K562 (cell line): Measurements from ENCODE around the gene SHBG. TPM values are rescaled to one million over a fixed set of nuclear protein-coding genes. Genes with fewer than 3 reads are reported as not detected.

Experiments used
- CHD1 ChIP-seq: fragments of 200-600 bp; sonication (generic); IDR thresholded peaks from one replicate; pipeline ENCODE4 v1.6.1; 2012; ENCODE audit warnings: mild to moderate bottlenecking, moderate library complexity, low read length, inconsistent platforms
- EZH2 ChIP-seq: IDR thresholded peaks from 2 replicates; pipeline ENCODE4 v1.6.1; 2012; ENCODE audit warnings: low read depth, mild to moderate bottlenecking, inconsistent platforms, low read length, borderline replicate concordance
- FOXM1 ChIP-seq, 2 experiments: fragments of 450-650 bp in 1 of 2; sonication (generic) in 1 of 2; formaldehyde crosslinking in 1 of 2; IDR thresholded peaks; 2 replicates each; pipeline versions ENCODE4 v1.6.1 to v1.9.0; 2017 to 2022; ENCODE audit warnings: low read depth in 2 of 2, mild to moderate bottlenecking in 2 of 2, missing genetic modification reagents in 1 of 2, moderate library complexity in 1 of 2
- HDAC8 ChIP-seq: fragments of 450-650 bp; IDR thresholded peaks from 2 replicates; pipeline ENCODE4 v1.6.1; 2016; ENCODE audit warnings: mild to moderate bottlenecking, missing genetic modification characterization, moderate library complexity, missing compliant biosample characterization
- NR3C1 ChIP-seq: sonication (generic); formaldehyde crosslinking; IDR thresholded peaks from 2 replicates; pipeline ENCODE4 v1.8.1; 2022; ENCODE audit warnings: missing genetic modification reagents
- PRPF4 ChIP-seq: fragments of 200-400 bp; formaldehyde crosslinking; IDR thresholded peaks from one replicate; pipeline ENCODE4 v1.6.1; 2017; ENCODE audit warnings: low read length, low read depth, mild to moderate bottlenecking; ENCODE audit not compliant: insufficient read depth, poor library complexity, severe bottlenecking
- U2AF2 ChIP-seq: fragments of 200-400 bp; formaldehyde crosslinking; optimal IDR thresholded peaks from 2 replicates; pipeline ENCODE3; 2017; ENCODE audit warnings: low read depth, mild to moderate bottlenecking, low read length
- ZNF354B ChIP-seq: fragments of 250-450 bp; sonication (Bioruptor Pico); IDR thresholded peaks from 2 replicates; pipeline ENCODE4 v1.4.0; 2020
- polyA plus RNA-seq, 8 experiments: library from polyadenylated mRNA; depleted of rRNA in 4 of 8; stranded (reverse) in 5 of 8; unstranded in 3 of 8; fragments of >200 nt; fragmentation: Nextera tagmentation in 2 of 8; fragmentation: Illumina TruSeq in 1 of 8; extraction: Ambion mirVana in 2 of 8; extraction: Trizol in 1 of 8; gene quantifications; 2 replicates each; pipeline versions ENCODE4 v1.2.1 to v1.2.3, GENCODE V29; 2011 to 2014; ENCODE audit warnings: inconsistent platforms in 1 of 8, missing spikeins in 1 of 8
- total RNA-seq, 7 experiments: library from RNA; depleted of rRNA in 6 of 7; stranded (reverse); fragments of >200 nt in 6 of 7; fragmentation: Illumina TruSeq in 2 of 7; extraction: Trizol in 2 of 7; gene quantifications; 2 replicates each; pipeline versions ENCODE4 v1.2.1 to v1.2.3, GENCODE V29; 2011 to 2021; ENCODE audit warnings: low replicate concordance in 1 of 7
- TF ChIP-seq, protein P1 (sequence below): fragments of 450-650 bp; formaldehyde crosslinking; IDR thresholded peaks from 2 replicates; pipeline ENCODE4 v1.4.0; 2022; ENCODE audit warnings: missing genetic modification characterization
- TF ChIP-seq, protein P2 (sequence below): fragments of 450-650 bp; IDR thresholded peaks from 2 replicates; pipeline ENCODE4 v1.6.1; 2017; ENCODE audit warnings: mild to moderate bottlenecking, moderate library complexity
- TF ChIP-seq, protein P3 (sequence below): fragments of 250-450 bp; sonication (Bioruptor Pico); IDR thresholded peaks from 2 replicates; pipeline ENCODE4 v1.8.0; 2021; ENCODE audit warnings: moderate library complexity, mild to moderate bottlenecking, inconsistent platforms
- TF ChIP-seq, protein P4 (sequence below): sonication (generic); formaldehyde crosslinking; IDR thresholded peaks from 2 replicates; pipeline ENCODE4 v1.8.0; 2022; ENCODE audit warnings: mild to moderate bottlenecking, missing genetic modification reagents
- TF ChIP-seq, protein P5 (sequence below): fragments of 250-450 bp; sonication (Bioruptor Pico); IDR thresholded peaks from 2 replicates; pipeline ENCODE4 v1.4.0; 2020; ENCODE audit warnings: mild to moderate bottlenecking, moderate library complexity
- TF ChIP-seq, protein P6 (sequence below): fragments of 250-450 bp; sonication (Bioruptor Pico); IDR thresholded peaks from 2 replicates; pipeline ENCODE4 v1.5.0; 2020; ENCODE audit warnings: mild to moderate bottlenecking

The SHBG gene
- total and polyA plus RNA-seq, 9 of the 15 experiments (the other 6 are each of a cell fraction or from before 2014, with no cell fraction given): not detected

DNA sequence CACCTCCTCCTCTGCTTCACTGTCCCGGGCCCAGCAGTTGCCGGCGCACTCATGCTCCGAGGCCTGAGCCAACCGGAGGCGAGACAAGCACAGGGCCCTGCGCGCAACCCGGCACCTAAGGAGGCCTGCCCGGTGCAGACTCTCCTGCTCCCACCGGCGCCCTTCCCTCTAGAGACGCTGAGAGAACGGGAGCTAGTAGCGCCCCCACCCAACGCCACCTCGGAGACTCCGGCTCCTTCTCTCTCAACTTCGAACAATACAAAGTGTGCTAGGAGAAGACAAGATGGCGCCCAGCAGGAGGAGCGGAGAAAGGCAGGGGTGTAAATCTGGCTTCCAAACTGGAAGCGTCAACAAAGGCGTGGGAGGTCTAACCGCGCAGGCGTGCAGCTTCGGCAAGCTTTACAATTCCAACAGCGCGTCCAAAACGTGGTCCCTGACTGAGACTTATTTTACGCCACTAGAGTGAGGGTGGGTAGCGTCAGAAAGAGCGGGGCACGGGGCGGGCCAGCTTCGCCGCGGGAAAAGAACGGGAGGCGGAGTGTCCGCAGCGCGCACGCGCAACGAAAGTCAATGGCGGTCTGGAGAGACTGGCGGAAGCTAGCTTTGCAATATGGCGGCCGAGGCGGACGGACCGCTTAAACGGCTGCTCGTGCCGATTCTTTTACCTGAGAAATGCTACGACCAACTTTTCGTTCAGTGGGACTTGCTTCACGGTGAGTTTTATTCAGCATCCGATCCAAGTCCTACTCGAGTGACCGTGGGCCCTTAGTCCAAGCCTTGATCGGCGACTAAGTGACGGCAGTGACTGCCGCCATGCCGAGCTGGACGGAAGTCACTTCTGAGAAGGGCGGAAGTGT lies 46.5 kb upstream of the SHBG start, which contains the start of gene MPDU1 (continued):
- TF ChIP-seq, protein P1, sequence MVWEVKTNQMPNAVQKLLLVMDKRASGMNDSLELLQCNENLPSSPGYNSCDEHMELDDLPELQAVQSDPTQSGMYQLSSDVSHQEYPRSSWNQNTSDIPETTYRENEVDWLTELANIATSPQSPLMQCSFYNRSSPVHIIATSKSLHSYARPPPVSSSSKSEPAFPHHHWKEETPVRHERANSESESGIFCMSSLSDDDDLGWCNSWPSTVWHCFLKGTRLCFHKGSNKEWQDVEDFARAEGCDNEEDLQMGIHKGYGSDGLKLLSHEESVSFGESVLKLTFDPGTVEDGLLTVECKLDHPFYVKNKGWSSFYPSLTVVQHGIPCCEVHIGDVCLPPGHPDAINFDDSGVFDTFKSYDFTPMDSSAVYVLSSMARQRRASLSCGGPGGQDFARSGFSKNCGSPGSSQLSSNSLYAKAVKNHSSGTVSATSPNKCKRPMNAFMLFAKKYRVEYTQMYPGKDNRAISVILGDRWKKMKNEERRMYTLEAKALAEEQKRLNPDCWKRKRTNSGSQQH: no peak; the same call in 1 of the 2 replicates
- TF ChIP-seq, protein P2, sequence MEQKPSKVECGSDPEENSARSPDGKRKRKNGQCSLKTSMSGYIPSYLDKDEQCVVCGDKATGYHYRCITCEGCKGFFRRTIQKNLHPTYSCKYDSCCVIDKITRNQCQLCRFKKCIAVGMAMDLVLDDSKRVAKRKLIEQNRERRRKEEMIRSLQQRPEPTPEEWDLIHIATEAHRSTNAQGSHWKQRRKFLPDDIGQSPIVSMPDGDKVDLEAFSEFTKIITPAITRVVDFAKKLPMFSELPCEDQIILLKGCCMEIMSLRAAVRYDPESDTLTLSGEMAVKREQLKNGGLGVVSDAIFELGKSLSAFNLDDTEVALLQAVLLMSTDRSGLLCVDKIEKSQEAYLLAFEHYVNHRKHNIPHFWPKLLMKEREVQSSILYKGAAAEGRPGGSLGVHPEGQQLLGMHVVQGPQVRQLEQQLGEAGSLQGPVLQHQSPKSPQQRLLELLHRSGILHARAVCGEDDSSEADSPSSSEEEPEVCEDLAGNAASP: no peak
- TF ChIP-seq, protein P3, sequence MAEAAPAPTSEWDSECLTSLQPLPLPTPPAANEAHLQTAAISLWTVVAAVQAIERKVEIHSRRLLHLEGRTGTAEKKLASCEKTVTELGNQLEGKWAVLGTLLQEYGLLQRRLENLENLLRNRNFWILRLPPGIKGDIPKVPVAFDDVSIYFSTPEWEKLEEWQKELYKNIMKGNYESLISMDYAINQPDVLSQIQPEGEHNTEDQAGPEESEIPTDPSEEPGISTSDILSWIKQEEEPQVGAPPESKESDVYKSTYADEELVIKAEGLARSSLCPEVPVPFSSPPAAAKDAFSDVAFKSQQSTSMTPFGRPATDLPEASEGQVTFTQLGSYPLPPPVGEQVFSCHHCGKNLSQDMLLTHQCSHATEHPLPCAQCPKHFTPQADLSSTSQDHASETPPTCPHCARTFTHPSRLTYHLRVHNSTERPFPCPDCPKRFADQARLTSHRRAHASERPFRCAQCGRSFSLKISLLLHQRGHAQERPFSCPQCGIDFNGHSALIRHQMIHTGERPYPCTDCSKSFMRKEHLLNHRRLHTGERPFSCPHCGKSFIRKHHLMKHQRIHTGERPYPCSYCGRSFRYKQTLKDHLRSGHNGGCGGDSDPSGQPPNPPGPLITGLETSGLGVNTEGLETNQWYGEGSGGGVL (CRISPR knock-in tag): no peak
- no peak for TF ChIP-seq CHD1
- TF ChIP-seq, protein P4, sequence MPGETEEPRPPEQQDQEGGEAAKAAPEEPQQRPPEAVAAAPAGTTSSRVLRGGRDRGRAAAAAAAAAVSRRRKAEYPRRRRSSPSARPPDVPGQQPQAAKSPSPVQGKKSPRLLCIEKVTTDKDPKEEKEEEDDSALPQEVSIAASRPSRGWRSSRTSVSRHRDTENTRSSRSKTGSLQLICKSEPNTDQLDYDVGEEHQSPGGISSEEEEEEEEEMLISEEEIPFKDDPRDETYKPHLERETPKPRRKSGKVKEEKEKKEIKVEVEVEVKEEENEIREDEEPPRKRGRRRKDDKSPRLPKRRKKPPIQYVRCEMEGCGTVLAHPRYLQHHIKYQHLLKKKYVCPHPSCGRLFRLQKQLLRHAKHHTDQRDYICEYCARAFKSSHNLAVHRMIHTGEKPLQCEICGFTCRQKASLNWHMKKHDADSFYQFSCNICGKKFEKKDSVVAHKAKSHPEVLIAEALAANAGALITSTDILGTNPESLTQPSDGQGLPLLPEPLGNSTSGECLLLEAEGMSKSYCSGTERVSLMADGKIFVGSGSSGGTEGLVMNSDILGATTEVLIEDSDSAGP: no peak
- no peak for TF ChIP-seq PRPF4
- TF ChIP-seq NR3C1: peak; percentile 39; the same call in 1 of the 2 replicates
- TF ChIP-seq FOXM1 (IDR thresholded peaks at IDR 0.05; ENCODE audit: low read depth): no peak
- TF ChIP-seq FOXM1 (CRISPR knock-in tag; IDR thresholded peaks at IDR 0.05; ENCODE audit: low read depth): 0 out of 2 replicates have a peak, but pooled peaks have one; percentile 67
- peak; percentile 79; the same call in 1 of the 2 replicates for TF ChIP-seq HDAC8 (tag)
- no peak for TF ChIP-seq ZNF354B
- TF ChIP-seq, protein P5, sequence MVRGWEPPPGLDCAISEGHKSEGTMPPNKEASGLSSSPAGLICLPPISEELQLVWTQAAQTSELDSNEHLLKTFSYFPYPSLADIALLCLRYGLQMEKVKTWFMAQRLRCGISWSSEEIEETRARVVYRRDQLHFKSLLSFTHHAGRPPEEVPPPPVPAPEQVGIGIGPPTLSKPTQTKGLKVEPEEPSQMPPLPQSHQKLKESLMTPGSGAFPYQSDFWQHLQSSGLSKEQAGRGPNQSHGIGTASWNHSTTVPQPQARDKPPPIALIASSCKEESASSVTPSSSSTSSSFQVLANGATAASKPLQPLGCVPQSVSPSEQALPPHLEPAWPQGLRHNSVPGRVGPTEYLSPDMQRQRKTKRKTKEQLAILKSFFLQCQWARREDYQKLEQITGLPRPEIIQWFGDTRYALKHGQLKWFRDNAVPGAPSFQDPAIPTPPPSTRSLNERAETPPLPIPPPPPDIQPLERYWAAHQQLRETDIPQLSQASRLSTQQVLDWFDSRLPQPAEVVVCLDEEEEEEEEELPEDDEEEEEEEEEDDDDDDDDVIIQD: no peak
- TF ChIP-seq, protein P6, sequence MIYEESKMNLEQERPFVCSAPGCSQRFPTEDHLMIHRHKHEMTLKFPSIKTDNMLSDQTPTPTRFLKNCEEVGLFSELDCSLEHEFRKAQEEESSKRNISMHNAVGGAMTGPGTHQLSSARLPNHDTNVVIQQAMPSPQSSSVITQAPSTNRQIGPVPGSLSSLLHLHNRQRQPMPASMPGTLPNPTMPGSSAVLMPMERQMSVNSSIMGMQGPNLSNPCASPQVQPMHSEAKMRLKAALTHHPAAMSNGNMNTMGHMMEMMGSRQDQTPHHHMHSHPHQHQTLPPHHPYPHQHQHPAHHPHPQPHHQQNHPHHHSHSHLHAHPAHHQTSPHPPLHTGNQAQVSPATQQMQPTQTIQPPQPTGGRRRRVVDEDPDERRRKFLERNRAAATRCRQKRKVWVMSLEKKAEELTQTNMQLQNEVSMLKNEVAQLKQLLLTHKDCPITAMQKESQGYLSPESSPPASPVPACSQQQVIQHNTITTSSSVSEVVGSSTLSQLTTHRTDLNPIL (CRISPR knock-in tag): no peak
- TF ChIP-seq U2AF2: no peak
- no peak for TF ChIP-seq EZH2
